HG02840 (cell line): Measurements from ENCODE around the gene GPR61.
A peak's percentile ranks its signal among the peaks of the same experiment; 100 is the strongest.

Source experiments
- ATAC-seq: cut with Tn5 transposase; IDR thresholded peaks from one replicate; pipeline ENCODE4 v1.9.1; 2021; ENCODE audit warnings: mild to moderate bottlenecking, moderate library complexity, moderate number of reproducible peaks; ENCODE audit not compliant: unreplicated experiment, low FRiP score

Gene GPR61

GRCh38 chr1:109532365-109533136 lies 7.1 kb upstream of the GPR61 start:
- no peak for ATAC-seq

DNA sequence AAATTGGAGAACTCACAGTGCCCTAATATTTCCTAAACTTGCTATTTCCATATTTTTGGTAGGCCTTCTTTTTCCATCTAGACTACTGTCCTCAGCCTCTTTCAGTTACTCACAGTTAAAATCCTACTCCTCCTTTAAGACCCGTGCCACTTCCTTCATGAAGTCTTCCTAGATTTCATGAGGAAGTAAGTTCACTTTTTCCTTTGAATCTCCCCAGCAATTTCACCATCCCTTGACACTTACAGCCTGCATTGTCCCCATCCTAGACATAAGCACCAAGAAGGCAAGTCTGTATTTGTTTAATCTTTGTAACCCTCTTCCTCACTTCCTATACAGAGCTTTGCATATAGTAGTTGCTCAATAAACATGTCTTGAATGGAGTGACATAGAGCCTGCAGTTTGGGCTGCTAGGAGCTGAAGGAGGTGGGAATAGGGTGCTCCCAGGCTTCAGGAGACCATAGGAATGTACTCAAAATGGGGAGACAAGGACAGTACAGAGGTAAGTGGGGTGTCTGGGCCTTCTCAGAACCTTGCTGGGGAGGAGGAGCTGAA lies 5.3 kb upstream of the GPR61 start:
- ATAC-seq = no peak

- ATAC-seq = no peak
These were observed 4.2 kb upstream of the GPR61 start for GRCh38 chr1:109535481-109535880.

DNA sequence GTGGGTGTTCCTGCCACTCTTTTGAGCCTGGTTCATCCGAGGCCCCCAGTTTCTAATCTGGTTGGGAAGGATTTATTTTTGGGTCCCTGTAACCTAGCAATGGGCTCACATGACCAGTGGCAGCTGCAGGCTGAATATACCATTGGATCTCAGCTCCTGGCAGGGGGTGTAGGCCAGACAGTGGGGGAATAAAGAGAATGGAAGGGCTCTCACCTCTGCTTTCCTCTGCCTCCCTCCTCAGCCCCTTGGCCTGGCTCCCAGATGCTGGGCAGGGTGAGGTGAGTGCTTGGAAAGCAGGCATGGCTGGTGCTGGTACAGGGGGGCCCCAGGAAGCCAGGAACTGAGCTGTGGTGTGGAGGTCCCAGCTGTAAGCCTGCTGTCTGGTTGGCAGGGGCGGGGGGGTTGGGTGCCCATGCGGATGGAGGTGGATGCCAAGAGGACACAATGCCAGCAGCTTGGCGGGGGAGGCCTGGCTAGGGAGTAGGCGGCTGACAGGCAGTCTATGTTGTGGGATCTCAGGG lies 3.6 kb upstream of the GPR61 start:
- ATAC-seq = no peak

- ATAC-seq = no peak
These were observed 2.1 kb upstream of the GPR61 start for GRCh38 chr1:109537450-109538178.

- no peak for ATAC-seq
These were observed 681 bp upstream of the GPR61 start for GRCh38 chr1:109538827-109539555.

DNA sequence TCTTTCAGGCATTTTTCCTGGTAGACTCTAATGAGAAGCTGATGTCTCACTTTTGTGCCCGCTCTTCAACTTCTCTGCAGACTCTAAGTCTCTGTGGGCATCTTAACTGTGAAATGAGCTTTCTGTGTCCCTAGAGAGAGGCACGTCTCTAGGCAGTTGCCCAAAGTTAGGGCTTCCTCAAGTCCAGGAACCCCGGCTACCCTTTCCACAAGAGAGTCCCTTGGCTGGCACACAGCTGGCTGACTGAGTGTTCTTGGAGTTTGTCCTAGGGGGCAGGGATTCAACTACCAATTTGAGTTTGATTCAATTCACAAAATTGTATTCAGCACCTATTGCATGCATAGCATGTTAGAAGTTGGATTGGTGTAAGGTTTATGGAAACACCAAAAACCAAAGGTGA lies 1.4 kb downstream of the GPR61 start:
- no peak for ATAC-seq

DNA sequence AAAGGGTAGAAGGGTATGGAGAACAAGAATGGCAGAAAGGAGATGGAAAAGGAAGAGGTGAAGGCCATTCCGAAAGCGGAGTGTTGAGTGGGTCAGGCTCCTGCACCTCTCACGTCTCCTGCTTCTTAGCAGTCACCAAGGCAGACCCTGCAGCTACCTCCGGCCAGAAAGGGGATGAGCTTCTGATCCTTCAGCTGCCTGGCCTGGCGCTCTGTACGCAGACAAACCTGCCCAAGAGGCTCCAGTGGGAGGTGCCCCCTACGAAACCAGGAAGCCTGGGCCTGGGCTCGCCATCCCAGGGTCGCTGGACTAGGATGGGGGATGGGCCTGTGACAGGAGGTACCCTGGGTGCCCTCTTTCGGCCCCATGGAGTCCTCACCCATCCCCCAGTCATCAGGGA lies 3.0 kb downstream of the GPR61 start:
- ATAC-seq = no peak

DNA sequence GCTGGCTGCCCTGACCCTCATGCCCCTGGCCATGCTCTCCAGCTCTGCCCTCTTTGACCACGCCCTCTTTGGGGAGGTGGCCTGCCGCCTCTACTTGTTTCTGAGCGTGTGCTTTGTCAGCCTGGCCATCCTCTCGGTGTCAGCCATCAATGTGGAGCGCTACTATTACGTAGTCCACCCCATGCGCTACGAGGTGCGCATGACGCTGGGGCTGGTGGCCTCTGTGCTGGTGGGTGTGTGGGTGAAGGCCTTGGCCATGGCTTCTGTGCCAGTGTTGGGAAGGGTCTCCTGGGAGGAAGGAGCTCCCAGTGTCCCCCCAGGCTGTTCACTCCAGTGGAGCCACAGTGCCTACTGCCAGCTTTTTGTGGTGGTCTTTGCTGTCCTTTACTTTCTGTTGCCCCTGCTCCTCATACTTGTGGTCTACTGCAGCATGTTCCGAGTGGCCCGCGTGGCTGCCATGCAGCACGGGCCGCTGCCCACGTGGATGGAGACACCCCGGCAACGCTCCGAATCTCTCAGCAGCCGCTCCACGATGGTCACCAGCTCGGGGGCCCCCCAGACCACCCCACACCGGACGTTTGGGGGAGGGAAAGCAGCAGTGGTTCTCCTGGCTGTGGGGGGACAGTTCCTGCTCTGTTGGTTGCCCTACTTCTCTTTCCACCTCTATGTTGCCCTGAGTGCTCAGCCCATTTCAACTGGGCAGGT lies 3.8 kb downstream of the GPR61 start:
- no peak for ATAC-seq

DNA sequence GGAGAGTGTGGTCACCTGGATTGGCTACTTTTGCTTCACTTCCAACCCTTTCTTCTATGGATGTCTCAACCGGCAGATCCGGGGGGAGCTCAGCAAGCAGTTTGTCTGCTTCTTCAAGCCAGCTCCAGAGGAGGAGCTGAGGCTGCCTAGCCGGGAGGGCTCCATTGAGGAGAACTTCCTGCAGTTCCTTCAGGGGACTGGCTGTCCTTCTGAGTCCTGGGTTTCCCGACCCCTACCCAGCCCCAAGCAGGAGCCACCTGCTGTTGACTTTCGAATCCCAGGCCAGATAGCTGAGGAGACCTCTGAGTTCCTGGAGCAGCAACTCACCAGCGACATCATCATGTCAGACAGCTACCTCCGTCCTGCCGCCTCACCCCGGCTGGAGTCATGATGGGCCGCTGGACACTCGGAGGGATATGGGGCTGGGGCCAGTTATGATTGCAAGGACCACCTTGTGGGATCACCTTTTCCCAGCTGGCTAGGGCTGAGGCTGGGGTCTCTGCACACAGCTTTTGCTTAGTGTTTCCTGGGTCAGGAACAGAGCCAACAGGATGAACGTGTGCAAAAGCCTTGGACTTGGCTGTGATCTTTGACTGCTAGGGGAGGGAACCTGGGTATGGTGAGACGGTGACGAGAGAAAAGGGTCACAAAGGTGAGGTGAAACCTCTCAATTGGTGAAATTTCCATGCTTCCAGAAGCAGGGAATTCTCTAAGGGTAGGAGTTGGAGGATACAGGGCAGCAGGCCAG lies 4.5 kb downstream of the GPR61 start:
- ATAC-seq = no peak

DNA sequence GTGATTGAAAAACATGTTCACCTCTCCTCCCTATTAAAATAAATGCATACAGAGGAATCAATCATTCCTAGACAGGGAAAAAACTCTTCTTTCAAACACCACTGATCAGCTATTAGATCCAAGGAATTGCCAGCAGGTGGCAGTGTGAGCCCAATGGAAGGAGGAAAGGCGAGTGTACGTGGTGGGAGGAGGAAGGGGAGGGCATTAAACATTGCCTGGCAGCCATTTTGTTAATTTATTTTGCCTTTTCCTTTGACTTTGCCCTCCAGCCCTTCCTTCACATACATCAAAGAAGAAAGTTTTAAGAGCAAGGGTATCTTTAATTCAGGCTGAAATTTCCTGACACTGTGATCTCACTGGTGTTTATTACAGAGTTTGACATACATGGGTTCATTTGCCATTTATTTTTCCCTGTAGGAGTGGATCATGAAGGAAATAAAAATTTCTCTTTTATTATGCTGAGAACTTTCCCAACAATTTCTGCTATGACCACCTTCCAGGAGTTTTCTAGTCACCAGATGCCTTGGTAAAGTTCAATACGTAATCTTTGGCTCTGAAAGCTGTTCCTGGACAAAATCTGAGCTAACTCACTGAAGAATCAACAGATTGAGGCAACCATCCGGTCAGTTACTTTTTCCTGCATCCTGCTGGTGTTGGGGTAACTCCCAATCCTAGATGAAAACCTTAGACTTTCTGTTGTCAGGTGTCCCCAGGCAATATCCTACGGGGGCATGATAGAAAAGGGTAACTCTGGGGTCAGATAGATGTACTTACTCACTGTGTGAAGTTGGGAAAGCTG lies 6.8 kb downstream of the GPR61 start:
- no peak for ATAC-seq

- peak; percentile 8 for ATAC-seq
These were observed 8.0 kb downstream of the GPR61 start for GRCh38 chr1:109547463-109548320.

GRCh38 chr1:109548321-109549267 lies 8.9 kb downstream of the GPR61 start, which contains the start of gene GNAI3:
TSS of gene GNAI3 (plus strand) at chr1:109548615. CDS start at chr1:109548721, 106 bp downstream.
- peak; percentile 90 for ATAC-seq

DNA sequence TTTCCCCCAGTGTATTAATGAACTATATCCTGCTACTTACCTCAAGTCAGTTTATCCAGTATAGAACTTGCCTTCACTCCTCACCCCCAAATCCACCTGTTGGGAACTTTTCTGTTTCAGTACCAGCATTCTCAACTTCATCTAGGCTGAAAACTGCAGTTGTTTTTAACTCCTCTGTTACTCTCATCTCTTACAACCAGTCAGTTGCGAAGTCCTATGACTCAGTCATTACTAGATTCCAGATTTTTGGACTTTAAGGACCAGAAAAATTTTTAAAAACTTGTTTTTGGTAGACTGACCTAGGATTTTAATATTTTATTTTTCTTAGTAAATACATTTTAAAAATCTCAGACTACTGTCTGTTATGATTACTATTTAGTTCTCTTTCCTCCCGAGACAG lies 16.9 kb downstream of the GPR61 start:
- ATAC-seq = no peak

GRCh38 chr1:109557520-109557919 lies 17.8 kb downstream of the GPR61 start:
- ATAC-seq = no peak

DNA sequence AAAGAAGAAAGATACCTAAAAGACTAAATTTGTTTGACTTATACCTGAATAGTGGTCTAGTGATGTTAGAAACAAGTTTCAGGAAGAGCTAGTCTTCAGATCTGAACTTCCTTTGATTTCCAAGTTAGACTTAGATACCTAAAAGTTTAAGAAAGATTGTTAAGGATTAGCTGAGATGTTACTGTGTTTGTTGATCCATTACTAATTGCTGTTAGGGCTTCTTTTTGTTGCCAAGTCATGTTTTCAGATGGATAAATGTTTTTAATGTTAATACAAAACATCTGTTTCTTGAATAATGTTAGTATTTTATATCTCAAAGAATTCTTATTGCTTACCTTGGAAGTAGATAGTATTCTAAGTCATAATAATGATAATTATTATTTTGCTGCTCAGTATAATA lies 20.3 kb downstream of the GPR61 start:
- ATAC-seq = no peak
